GM23338 (cell line): ENCODE data around the gene TMEM125.

Experiments used
- CREB1 ChIP-seq: fragments of 250-450 bp; sonication (Bioruptor Pico); IDR thresholded peaks from 2 replicates; pipeline ENCODE4 v1.5.0; 2020; ENCODE audit warnings: low read depth, mild to moderate bottlenecking, moderate library complexity
- EZH2 ChIP-seq: fragments of 200-600 bp; sonication (generic); IDR thresholded peaks from one replicate; pipeline ENCODE4 v1.8.0; 2017; ENCODE audit warnings: antibody characterized with exemption, mild to moderate bottlenecking, low read depth; ENCODE audit not compliant: unreplicated experiment
- EZH2phosphoT487 ChIP-seq: fragments of 200-600 bp; sonication (generic); IDR thresholded peaks from one replicate; pipeline ENCODE4 v1.8.1; 2018; ENCODE audit warnings: antibody characterized with exemption; ENCODE audit not compliant: unreplicated experiment
- JUNB ChIP-seq: IDR thresholded peaks from one replicate; pipeline ENCODE4 v1.6.1; 2016; ENCODE audit warnings: antibody characterized with exemption; ENCODE audit not compliant: unreplicated experiment
- POLR2AphosphoS5 ChIP-seq: IDR thresholded peaks from 2 replicates; pipeline ENCODE4 v1.6.1; 2016; ENCODE audit warnings: antibody characterized with exemption, low read depth
- STAT1 ChIP-seq: IDR thresholded peaks from one replicate; pipeline ENCODE4 v1.6.1; 2016; ENCODE audit warnings: antibody characterized with exemption; ENCODE audit not compliant: unreplicated experiment
- ZNF331 ChIP-seq: fragments of 250-450 bp; sonication (Bioruptor Pico); IDR thresholded peaks from 2 replicates; pipeline ENCODE4 v1.5.0; 2020; ENCODE audit warnings: low read depth, mild to moderate bottlenecking, moderate library complexity
- TF ChIP-seq, protein P1 (sequence below), 2 experiments: fragments of 200-600 bp in 1 of 2; sonication (generic) in 1 of 2; conservative IDR thresholded peaks; 2 replicates each; pipeline versions ENCODE4 v1.5.1 to v1.6.1; 2016 to 2017; ENCODE audit warnings: antibody characterized with exemption in 2 of 2, low read depth in 2 of 2, mild to moderate bottlenecking in 2 of 2, moderate library complexity in 1 of 2
- TF ChIP-seq, protein P2 (sequence below): IDR thresholded peaks from one replicate; pipeline ENCODE4 v1.6.1; 2018; ENCODE audit warnings: antibody characterized with exemption; ENCODE audit not compliant: unreplicated experiment
- TF ChIP-seq, protein P3 (sequence below): IDR thresholded peaks from 2 replicates; pipeline ENCODE4 v1.6.1; 2016; ENCODE audit warnings: antibody characterized with exemption

- TF ChIP-seq, protein P1, sequence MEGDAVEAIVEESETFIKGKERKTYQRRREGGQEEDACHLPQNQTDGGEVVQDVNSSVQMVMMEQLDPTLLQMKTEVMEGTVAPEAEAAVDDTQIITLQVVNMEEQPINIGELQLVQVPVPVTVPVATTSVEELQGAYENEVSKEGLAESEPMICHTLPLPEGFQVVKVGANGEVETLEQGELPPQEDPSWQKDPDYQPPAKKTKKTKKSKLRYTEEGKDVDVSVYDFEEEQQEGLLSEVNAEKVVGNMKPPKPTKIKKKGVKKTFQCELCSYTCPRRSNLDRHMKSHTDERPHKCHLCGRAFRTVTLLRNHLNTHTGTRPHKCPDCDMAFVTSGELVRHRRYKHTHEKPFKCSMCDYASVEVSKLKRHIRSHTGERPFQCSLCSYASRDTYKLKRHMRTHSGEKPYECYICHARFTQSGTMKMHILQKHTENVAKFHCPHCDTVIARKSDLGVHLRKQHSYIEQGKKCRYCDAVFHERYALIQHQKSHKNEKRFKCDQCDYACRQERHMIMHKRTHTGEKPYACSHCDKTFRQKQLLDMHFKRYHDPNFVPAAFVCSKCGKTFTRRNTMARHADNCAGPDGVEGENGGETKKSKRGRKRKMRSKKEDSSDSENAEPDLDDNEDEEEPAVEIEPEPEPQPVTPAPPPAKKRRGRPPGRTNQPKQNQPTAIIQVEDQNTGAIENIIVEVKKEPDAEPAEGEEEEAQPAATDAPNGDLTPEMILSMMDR (conservative IDR thresholded peaks at IDR 0.05; ENCODE audit: low read depth in 2 of 2), result no peak
- TF ChIP-seq EZH2phosphoT487, result no peak
- TF ChIP-seq EZH2, result no peak
- no peak for TF ChIP-seq POLR2AphosphoS5
- no peak for TF ChIP-seq STAT1
- TF ChIP-seq, protein P2, sequence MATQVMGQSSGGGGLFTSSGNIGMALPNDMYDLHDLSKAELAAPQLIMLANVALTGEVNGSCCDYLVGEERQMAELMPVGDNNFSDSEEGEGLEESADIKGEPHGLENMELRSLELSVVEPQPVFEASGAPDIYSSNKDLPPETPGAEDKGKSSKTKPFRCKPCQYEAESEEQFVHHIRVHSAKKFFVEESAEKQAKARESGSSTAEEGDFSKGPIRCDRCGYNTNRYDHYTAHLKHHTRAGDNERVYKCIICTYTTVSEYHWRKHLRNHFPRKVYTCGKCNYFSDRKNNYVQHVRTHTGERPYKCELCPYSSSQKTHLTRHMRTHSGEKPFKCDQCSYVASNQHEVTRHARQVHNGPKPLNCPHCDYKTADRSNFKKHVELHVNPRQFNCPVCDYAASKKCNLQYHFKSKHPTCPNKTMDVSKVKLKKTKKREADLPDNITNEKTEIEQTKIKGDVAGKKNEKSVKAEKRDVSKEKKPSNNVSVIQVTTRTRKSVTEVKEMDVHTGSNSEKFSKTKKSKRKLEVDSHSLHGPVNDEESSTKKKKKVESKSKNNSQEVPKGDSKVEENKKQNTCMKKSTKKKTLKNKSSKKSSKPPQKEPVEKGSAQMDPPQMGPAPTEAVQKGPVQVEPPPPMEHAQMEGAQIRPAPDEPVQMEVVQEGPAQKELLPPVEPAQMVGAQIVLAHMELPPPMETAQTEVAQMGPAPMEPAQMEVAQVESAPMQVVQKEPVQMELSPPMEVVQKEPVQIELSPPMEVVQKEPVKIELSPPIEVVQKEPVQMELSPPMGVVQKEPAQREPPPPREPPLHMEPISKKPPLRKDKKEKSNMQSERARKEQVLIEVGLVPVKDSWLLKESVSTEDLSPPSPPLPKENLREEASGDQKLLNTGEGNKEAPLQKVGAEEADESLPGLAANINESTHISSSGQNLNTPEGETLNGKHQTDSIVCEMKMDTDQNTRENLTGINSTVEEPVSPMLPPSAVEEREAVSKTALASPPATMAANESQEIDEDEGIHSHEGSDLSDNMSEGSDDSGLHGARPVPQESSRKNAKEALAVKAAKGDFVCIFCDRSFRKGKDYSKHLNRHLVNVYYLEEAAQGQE, result no peak
- TF ChIP-seq, protein P3, sequence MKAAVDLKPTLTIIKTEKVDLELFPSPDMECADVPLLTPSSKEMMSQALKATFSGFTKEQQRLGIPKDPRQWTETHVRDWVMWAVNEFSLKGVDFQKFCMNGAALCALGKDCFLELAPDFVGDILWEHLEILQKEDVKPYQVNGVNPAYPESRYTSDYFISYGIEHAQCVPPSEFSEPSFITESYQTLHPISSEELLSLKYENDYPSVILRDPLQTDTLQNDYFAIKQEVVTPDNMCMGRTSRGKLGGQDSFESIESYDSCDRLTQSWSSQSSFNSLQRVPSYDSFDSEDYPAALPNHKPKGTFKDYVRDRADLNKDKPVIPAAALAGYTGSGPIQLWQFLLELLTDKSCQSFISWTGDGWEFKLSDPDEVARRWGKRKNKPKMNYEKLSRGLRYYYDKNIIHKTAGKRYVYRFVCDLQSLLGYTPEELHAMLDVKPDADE, result no peak
- no peak for TF ChIP-seq CREB1
- no peak for TF ChIP-seq JUNB
- TF ChIP-seq ZNF331 (CRISPR knock-in tag), result no peak
Observed at GRCh38 chr1:43303471-43304313, 33.9 kb downstream of the TMEM125 start.
